GM23248 (cell line): ENCODE results near the gene CHST8. TPM values are rescaled to one million over a fixed set of nuclear protein-coding genes. Genes with fewer than 3 reads are reported as not detected.

Source experiments
- DNase-seq: peaks from one replicate; pipeline ENCODE4 v3.0.0-alpha.2; 2015
- H2AFZ ChIP-seq: fragments of 200-600 bp; sonication (generic); 2 replicates; pipeline ENCODE4 v1.6.1; 2016; ENCODE audit warnings: antibody characterized with exemption
- H3F3A ChIP-seq: fragments of 200-600 bp; sonication (generic); 2 replicates; pipeline ENCODE4 v1.6.1; 2016; ENCODE audit warnings: mild to moderate bottlenecking, antibody characterized with exemption, mixed run types; ENCODE audit not compliant: insufficient read depth
- H3K27ac ChIP-seq: fragments of 200-600 bp; sonication (generic); 2 replicates; pipeline ENCODE4 v1.5.1; 2016; ENCODE audit warnings: mild to moderate bottlenecking
- H3K27me3 ChIP-seq: fragments of 200-600 bp; sonication (generic); replicated peaks from 2 replicates; pipeline ENCODE4 v1.6.1; 2016; ENCODE audit warnings: mild to moderate bottlenecking; ENCODE audit not compliant: insufficient read depth
- H3K36me3 ChIP-seq: fragments of 200-600 bp; sonication (generic); 2 replicates; pipeline ENCODE4 v1.6.1; 2016; ENCODE audit warnings: low read depth, mild to moderate bottlenecking
- H3K4me1 ChIP-seq: fragments of 200-600 bp; sonication (generic); 2 replicates; pipeline ENCODE4 v1.6.1; 2016; ENCODE audit warnings: mild to moderate bottlenecking; ENCODE audit not compliant: insufficient read depth
- H3K4me2 ChIP-seq: fragments of 200-600 bp; sonication (generic); one replicate; pipeline ENCODE4 v1.6.1; 2016; ENCODE audit warnings: mild to moderate bottlenecking; ENCODE audit not compliant: unreplicated experiment
- H3K4me3 ChIP-seq: fragments of 200-600 bp; sonication (generic); 2 replicates; pipeline ENCODE4 v1.5.1; 2016; ENCODE audit warnings: mild to moderate bottlenecking
- H3K79me2 ChIP-seq: fragments of 200-600 bp; sonication (generic); 2 replicates; pipeline ENCODE4 v1.6.1; 2016; ENCODE audit warnings: mild to moderate bottlenecking; ENCODE audit not compliant: insufficient read depth
- H3K9ac ChIP-seq: fragments of 200-600 bp; sonication (generic); 2 replicates; pipeline ENCODE4 v1.6.1; 2016; ENCODE audit warnings: mild to moderate bottlenecking
- H3K9me2 ChIP-seq: fragments of 200-600 bp; sonication (generic); 2 replicates; pipeline ENCODE4 v1.6.1; 2016; ENCODE audit warnings: mixed run types, mild to moderate bottlenecking, moderate library complexity; ENCODE audit not compliant: insufficient read depth
- H3K9me3 ChIP-seq: fragments of 200-600 bp; sonication (generic); one replicate; pipeline ENCODE4 v1.6.1; 2017; ENCODE audit warnings: low read depth
- H4K20me1 ChIP-seq: fragments of 200-600 bp; sonication (generic); 2 replicates; pipeline ENCODE4 v1.6.0; 2016; ENCODE audit not compliant: insufficient read depth
- EZH2 ChIP-seq: fragments of 200-600 bp; sonication (generic); IDR thresholded peaks from 2 replicates; pipeline ENCODE4 v1.6.1; 2018; ENCODE audit warnings: antibody characterized with exemption, mild to moderate bottlenecking; ENCODE audit not compliant: insufficient read depth, poor library complexity, severe bottlenecking
- EZH2phosphoT487 ChIP-seq: fragments of 200-600 bp; sonication (generic); IDR thresholded peaks from 2 replicates; pipeline ENCODE4 v1.6.1; 2018; ENCODE audit warnings: antibody characterized with exemption, moderate library complexity, mild to moderate bottlenecking, low read depth; ENCODE audit not compliant: insufficient read depth
- WGBS, 2 experiments: methylation state at CpG; one replicate each; pipeline ENCODE4 v1.1.6; 2015 to 2017; ENCODE audit warnings: low lambda C conversion rate in 2 of 2, low coverage in 1 of 2; ENCODE audit errors: missing lambda C conversion rate in 2 of 2; 5-methylcytosine and 5-hydroxymethylcytosine counted together
- in situ Hi-C: fragments of 300-500 bp; cut with MboI; formaldehyde crosslinking; loops from 2 replicates; pipeline ENCODE4 v1.15.0; 2020
- polyA plus RNA-seq: library from polyadenylated mRNA; unstranded; fragments of >200 nt; fragmentation: Nextera tagmentation; extraction: Ambion mirVana; gene quantifications from 2 replicates; pipeline ENCODE4 v1.2.1, GENCODE V29; 2016
- total RNA-seq: library from RNA; depleted of rRNA; stranded (reverse); fragments of >200 nt; shearing (Covaris generic); gene quantifications from 2 replicates; pipeline ENCODE4 v1.2.3, GENCODE V29; 2014

Gene CHST8
- total and polyA plus RNA-seq, 2 experiments from 2014 or later: 0.30 to 1.1 TPM

- Histone ChIP-seq H3K9me3 (no peaks in the 10 kb centered on the region), H3K27me3 (0 out of 2 replicates have a peak, but pooled peaks cover 6% of the 10 kb centered on the region), H3K9ac (no peak overlapping the region), H4K20me1 (no peaks in the 10 kb centered on the region), H3K9me2 (no peaks in the 10 kb centered on the region), H3K4me3 (no peak overlapping the region), H3K36me3 (no peaks in the 10 kb centered on the region), H2AFZ (no peak overlapping the region), H3K27ac (no peak overlapping the region), H3K79me2 (no peaks in the 10 kb centered on the region), H3F3A (no peaks in the 10 kb centered on the region), H3K4me1 (no peaks in the 10 kb centered on the region), H3K4me2 (no peak overlapping the region)
- no peak for TF ChIP-seq EZH2
- no peak for TF ChIP-seq EZH2phosphoT487
- no peak for DNase-seq
- WGBS, 2 experiments: 50 to 51% methylated on average over 12 of the region's 12 CpGs
- in situ Hi-C loops: no loop called here
These were observed 127.9 kb downstream of the CHST8 start for GRCh38 chr19:33749619-33750175.

- no peak for DNase-seq
- Histone ChIP-seq H2AFZ (no peak overlapping the region), H3K4me3 (no peak overlapping the region), H3F3A (no peaks in the 10 kb centered on the region), H3K4me2 (no peak overlapping the region), H4K20me1 (no peaks in the 10 kb centered on the region), H3K9me3 (no peaks in the 10 kb centered on the region), H3K9me2 (no peaks in the 10 kb centered on the region), H3K36me3 (no peaks in the 10 kb centered on the region), H3K27ac (no peak overlapping the region), H3K79me2 (no peaks in the 10 kb centered on the region), H3K4me1 (no peaks in the 10 kb centered on the region), H3K27me3 (peaks cover 11% of the 10 kb centered on the region), H3K9ac (no peak overlapping the region)
- TF ChIP-seq EZH2: no peak
- TF ChIP-seq EZH2phosphoT487: no peak
- in situ Hi-C loops: no loop called here
- WGBS, 2 experiments: 33 to 34% methylated on average over 16 to 18 of the region's 18 CpGs
These were observed 129.1 kb downstream of the CHST8 start for GRCh38 chr19:33750587-33751435.

GRCh38 chr19:33751436-33751770, 129.7 kb downstream of the CHST8 start:
- no peaks in the 10 kb centered on the region for H3K9me3 ChIP-seq
- WGBS, 2 experiments: 57 to 61% methylated on average over 5 of the region's 5 CpGs
- no peaks in the 10 kb centered on the region for H3K36me3 ChIP-seq
- no peaks in the 10 kb centered on the region for H3F3A ChIP-seq
- H3K27me3 ChIP-seq: peaks cover 11% of the 10 kb centered on the region
- H3K79me2 ChIP-seq: no peaks in the 10 kb centered on the region
- no peaks in the 10 kb centered on the region for H3K9me2 ChIP-seq
- no peak for DNase-seq
- in situ Hi-C loops: no loop called here
- no peak overlapping the region for H3K4me2 ChIP-seq
- TF ChIP-seq EZH2phosphoT487 (no peak), EZH2 (no peak)
- no peaks in the 10 kb centered on the region for H4K20me1 ChIP-seq
- H3K9ac ChIP-seq: no peak overlapping the region
- H3K27ac ChIP-seq: no peak overlapping the region
- no peak overlapping the region for H2AFZ ChIP-seq
- no peak overlapping the region for H3K4me3 ChIP-seq
- no peaks in the 10 kb centered on the region for H3K4me1 ChIP-seq

GRCh38 chr19:33752018-33752800, 130.5 kb downstream of the CHST8 start:
- Histone ChIP-seq H3K36me3 (no peaks in the 10 kb centered on the region), H3K9ac (no peak overlapping the region), H3F3A (no peaks in the 10 kb centered on the region), H2AFZ (no peak overlapping the region), H3K4me2 (no peak overlapping the region), H3K9me3 (no peaks in the 10 kb centered on the region), H4K20me1 (no peaks in the 10 kb centered on the region), H3K4me3 (no peak overlapping the region), H3K79me2 (no peaks in the 10 kb centered on the region), H3K4me1 (no peaks in the 10 kb centered on the region), H3K27ac (no peak overlapping the region), H3K9me2 (no peaks in the 10 kb centered on the region), H3K27me3 (peaks cover 11% of the 10 kb centered on the region)
- in situ Hi-C loops: no loop called here
- TF ChIP-seq EZH2: no peak
- no peak for TF ChIP-seq EZH2phosphoT487
- 35 to 36% methylated on average over 27 of the region's 27 CpGs for WGBS, 2 experiments
- no peak for DNase-seq
